ENCODE measurements around the gene PVR.

PVR gene, protein sequence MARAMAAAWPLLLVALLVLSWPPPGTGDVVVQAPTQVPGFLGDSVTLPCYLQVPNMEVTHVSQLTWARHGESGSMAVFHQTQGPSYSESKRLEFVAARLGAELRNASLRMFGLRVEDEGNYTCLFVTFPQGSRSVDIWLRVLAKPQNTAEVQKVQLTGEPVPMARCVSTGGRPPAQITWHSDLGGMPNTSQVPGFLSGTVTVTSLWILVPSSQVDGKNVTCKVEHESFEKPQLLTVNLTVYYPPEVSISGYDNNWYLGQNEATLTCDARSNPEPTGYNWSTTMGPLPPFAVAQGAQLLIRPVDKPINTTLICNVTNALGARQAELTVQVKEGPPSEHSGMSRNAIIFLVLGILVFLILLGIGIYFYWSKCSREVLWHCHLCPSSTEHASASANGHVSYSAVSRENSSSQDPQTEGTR

GRCh38 chr19:44643605-44644401 lies at the start of gene PVR:
TSS of gene PVR (plus strand) at chr19:44643910. CDS start at chr19:44644097, 187 bp downstream.
- Histone ChIP-seq H3K4me3 (ENCODE audit: low read depth, low read length) (peak within 1 kb of the TSS; percentile 70), H3K9me3 (ENCODE audit: control insufficient read depth, insufficient read depth, low read length) (no peaks in the 10 kb centered on the region), H3K27ac (ENCODE audit: low read depth, low read length) (peak within 1 kb of the TSS; percentile 61), H3K36me3 (ENCODE audit: control insufficient read depth, insufficient read depth, low read length) (peaks cover 16% of the 10 kb centered on the region), H3K4me1 (ENCODE audit: control insufficient read depth, insufficient read depth, low read length) (no peaks in the 10 kb centered on the region), H3K27me3 (ENCODE audit: control insufficient read depth, insufficient read depth, low read length) (peaks cover 12% of the 10 kb centered on the region; the same call in 1 of the 2 replicates), H3K9ac (ENCODE audit: low read depth, low read length) (peak within 1 kb of the TSS; percentile 66; the same call in 1 of the 2 replicates)

DNA sequence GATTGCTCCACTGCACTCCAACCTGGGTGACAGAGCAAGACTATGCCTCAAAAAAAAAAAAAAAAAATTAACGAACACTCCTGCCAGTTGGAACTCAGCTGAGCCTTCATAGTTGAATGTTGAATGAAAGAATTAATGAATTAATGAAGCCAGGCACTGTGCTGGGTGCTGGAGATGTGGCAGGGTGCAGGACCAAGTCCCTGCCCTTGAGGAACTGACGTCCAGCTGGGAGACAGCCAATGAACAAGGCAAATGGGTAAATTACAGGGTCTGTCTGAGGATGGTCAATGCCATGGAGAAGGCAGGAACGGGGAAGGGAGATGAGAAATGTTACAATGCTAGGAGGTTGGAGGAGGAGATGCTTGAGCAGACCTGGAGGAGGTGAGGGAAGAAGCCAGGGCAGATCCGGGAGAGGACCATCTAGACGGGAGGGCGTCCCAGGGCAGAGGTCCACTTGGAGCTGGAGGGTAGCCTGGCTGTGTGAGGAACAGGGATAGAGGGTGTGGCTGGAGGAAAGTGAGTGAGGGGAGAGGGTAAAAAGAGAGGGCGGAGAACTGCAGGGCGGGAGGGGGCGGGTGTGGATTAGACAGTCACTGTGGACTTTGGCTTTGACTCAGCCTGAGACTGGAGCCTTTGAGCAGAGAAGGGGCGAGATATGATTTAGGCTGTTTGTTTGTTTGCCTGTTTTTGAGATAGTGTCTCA lies 47.1 kb upstream of the PVR start:
- Histone ChIP-seq H3K4me3 (ENCODE audit: low read depth, low read length) (no peak overlapping the region), H3K9me3 (ENCODE audit: control insufficient read depth, insufficient read depth, low read length) (no peaks in the 10 kb centered on the region), H3K27ac (ENCODE audit: low read depth, low read length) (no peak overlapping the region), H3K27me3 (ENCODE audit: control insufficient read depth, insufficient read depth, low read length) (no peaks in the 10 kb centered on the region), H3K36me3 (ENCODE audit: control insufficient read depth, insufficient read depth, low read length) (no peaks in the 10 kb centered on the region), H3K4me1 (ENCODE audit: control insufficient read depth, insufficient read depth, low read length) (peaks cover 5% of the 10 kb centered on the region; the same call in 1 of the 2 replicates), H3K9ac (ENCODE audit: low read depth, low read length) (no peak overlapping the region)

GRCh38 chr19:44597131-44597491 lies 46.6 kb upstream of the PVR start:
- Histone ChIP-seq H3K9me3 (ENCODE audit: control insufficient read depth, insufficient read depth, low read length) (no peaks in the 10 kb centered on the region), H3K4me1 (ENCODE audit: control insufficient read depth, insufficient read depth, low read length) (peaks cover 5% of the 10 kb centered on the region; the same call in 1 of the 2 replicates), H3K4me3 (ENCODE audit: low read depth, low read length) (no peak overlapping the region), H3K9ac (ENCODE audit: low read depth, low read length) (no peak overlapping the region), H3K27ac (ENCODE audit: low read depth, low read length) (no peak overlapping the region), H3K36me3 (ENCODE audit: control insufficient read depth, insufficient read depth, low read length) (no peaks in the 10 kb centered on the region), H3K27me3 (ENCODE audit: control insufficient read depth, insufficient read depth, low read length) (no peaks in the 10 kb centered on the region)

GRCh38 chr19:44598355-44598754 lies 45.4 kb upstream of the PVR start:
- Histone ChIP-seq H3K9me3 (ENCODE audit: control insufficient read depth, insufficient read depth, low read length) (no peaks in the 10 kb centered on the region), H3K9ac (ENCODE audit: low read depth, low read length) (no peak overlapping the region), H3K27ac (ENCODE audit: low read depth, low read length) (no peak overlapping the region), H3K36me3 (ENCODE audit: control insufficient read depth, insufficient read depth, low read length) (no peaks in the 10 kb centered on the region), H3K27me3 (ENCODE audit: control insufficient read depth, insufficient read depth, low read length) (no peaks in the 10 kb centered on the region), H3K4me1 (ENCODE audit: control insufficient read depth, insufficient read depth, low read length) (peaks cover 7% of the 10 kb centered on the region; the same call in 1 of the 2 replicates), H3K4me3 (ENCODE audit: low read depth, low read length) (no peak overlapping the region)

DNA sequence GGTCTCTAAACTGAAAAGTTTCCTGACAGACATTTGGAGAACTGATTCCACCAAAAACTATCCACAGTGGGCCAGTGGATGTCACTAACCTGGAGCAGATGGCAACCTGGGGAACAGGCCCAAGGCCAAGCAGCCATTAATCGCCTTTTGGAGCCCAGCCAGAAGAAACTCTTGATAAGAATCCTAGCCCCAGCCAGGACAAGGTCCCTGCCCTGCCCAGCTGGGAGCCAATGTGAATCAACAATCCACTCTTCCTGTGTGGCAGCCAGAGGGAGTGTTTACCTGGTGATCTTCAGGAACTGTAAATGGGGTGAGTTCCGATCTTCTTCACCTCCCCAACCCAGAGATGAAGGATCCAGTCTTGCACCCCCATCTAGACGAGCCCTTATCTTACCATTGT lies 44.8 kb upstream of the PVR start:
- Histone ChIP-seq H3K27ac (ENCODE audit: low read depth, low read length) (no peak overlapping the region), H3K36me3 (ENCODE audit: control insufficient read depth, insufficient read depth, low read length) (no peaks in the 10 kb centered on the region), H3K4me3 (ENCODE audit: low read depth, low read length) (no peak overlapping the region), H3K27me3 (ENCODE audit: control insufficient read depth, insufficient read depth, low read length) (no peaks in the 10 kb centered on the region), H3K9me3 (ENCODE audit: control insufficient read depth, insufficient read depth, low read length) (no peaks in the 10 kb centered on the region), H3K4me1 (ENCODE audit: control insufficient read depth, insufficient read depth, low read length) (peaks cover 7% of the 10 kb centered on the region), H3K9ac (ENCODE audit: low read depth, low read length) (no peak overlapping the region)

GRCh38 chr19:44600466-44600865 lies 43.2 kb upstream of the PVR start:
- peaks cover 15% of the 10 kb centered on the region for H3K4me1 ChIP-seq (ENCODE audit: control insufficient read depth, insufficient read depth, low read length)
- H3K9ac ChIP-seq (ENCODE audit: low read depth, low read length), result no peak overlapping the region
- H3K4me3 ChIP-seq (ENCODE audit: low read depth, low read length), result no peak overlapping the region
- no peaks in the 10 kb centered on the region for H3K27me3 ChIP-seq (ENCODE audit: control insufficient read depth, insufficient read depth, low read length)
- no peak overlapping the region for H3K27ac ChIP-seq (ENCODE audit: low read depth, low read length)
- no peaks in the 10 kb centered on the region for H3K36me3 ChIP-seq (ENCODE audit: control insufficient read depth, insufficient read depth, low read length)
- no peaks in the 10 kb centered on the region for H3K9me3 ChIP-seq (ENCODE audit: control insufficient read depth, insufficient read depth, low read length)

GRCh38 chr19:44602081-44602480 lies 41.6 kb upstream of the PVR start:
- Histone ChIP-seq H3K36me3 (ENCODE audit: control insufficient read depth, insufficient read depth, low read length) (no peaks in the 10 kb centered on the region), H3K27ac (ENCODE audit: low read depth, low read length) (no peak overlapping the region), H3K4me3 (ENCODE audit: low read depth, low read length) (no peak overlapping the region), H3K9ac (ENCODE audit: low read depth, low read length) (no peak overlapping the region), H3K4me1 (ENCODE audit: control insufficient read depth, insufficient read depth, low read length) (peaks cover 15% of the 10 kb centered on the region), H3K9me3 (ENCODE audit: control insufficient read depth, insufficient read depth, low read length) (no peaks in the 10 kb centered on the region), H3K27me3 (ENCODE audit: control insufficient read depth, insufficient read depth, low read length) (no peaks in the 10 kb centered on the region)

- Histone ChIP-seq H3K27ac (ENCODE audit: low read depth, low read length) (no peak overlapping the region), H3K27me3 (ENCODE audit: control insufficient read depth, insufficient read depth, low read length) (no peaks in the 10 kb centered on the region), H3K4me1 (ENCODE audit: control insufficient read depth, insufficient read depth, low read length) (peaks cover 21% of the 10 kb centered on the region), H3K4me3 (ENCODE audit: low read depth, low read length) (no peak overlapping the region), H3K9ac (ENCODE audit: low read depth, low read length) (no peak overlapping the region), H3K9me3 (ENCODE audit: control insufficient read depth, insufficient read depth, low read length) (no peaks in the 10 kb centered on the region), H3K36me3 (ENCODE audit: control insufficient read depth, insufficient read depth, low read length) (no peaks in the 10 kb centered on the region)
These were observed 40.3 kb upstream of the PVR start for GRCh38 chr19:44603201-44603945.

GRCh38 chr19:44604241-44604640 lies 39.5 kb upstream of the PVR start:
- no peak overlapping the region for H3K9ac ChIP-seq (ENCODE audit: low read depth, low read length)
- H3K27ac ChIP-seq (ENCODE audit: low read depth, low read length), result no peak overlapping the region
- H3K36me3 ChIP-seq (ENCODE audit: control insufficient read depth, insufficient read depth, low read length), result no peaks in the 10 kb centered on the region
- H3K9me3 ChIP-seq (ENCODE audit: control insufficient read depth, insufficient read depth, low read length), result no peaks in the 10 kb centered on the region
- no peaks in the 10 kb centered on the region for H3K27me3 ChIP-seq (ENCODE audit: control insufficient read depth, insufficient read depth, low read length)
- no peak overlapping the region for H3K4me3 ChIP-seq (ENCODE audit: low read depth, low read length)
- H3K4me1 ChIP-seq (ENCODE audit: control insufficient read depth, insufficient read depth, low read length), result peaks cover 21% of the 10 kb centered on the region

- Histone ChIP-seq H3K9me3 (ENCODE audit: control insufficient read depth, insufficient read depth, low read length) (no peaks in the 10 kb centered on the region), H3K4me1 (ENCODE audit: control insufficient read depth, insufficient read depth, low read length) (peaks cover 21% of the 10 kb centered on the region), H3K36me3 (ENCODE audit: control insufficient read depth, insufficient read depth, low read length) (no peaks in the 10 kb centered on the region), H3K27me3 (ENCODE audit: control insufficient read depth, insufficient read depth, low read length) (no peaks in the 10 kb centered on the region), H3K4me3 (ENCODE audit: low read depth, low read length) (no peak overlapping the region), H3K27ac (ENCODE audit: low read depth, low read length) (no peak overlapping the region), H3K9ac (ENCODE audit: low read depth, low read length) (no peak overlapping the region)
These were observed 38.2 kb upstream of the PVR start for GRCh38 chr19:44605547-44605946.

All from HUES48 (cell line).